DMS53 treated with DMSO at 0.1 percent for 48 hours (cell line): ENCODE measurements around the gene CD79A.

Source experiments
- DNase-seq: peaks from one replicate; lab custom pipeline; 2025; ENCODE audit not compliant: unreplicated experiment; lab: John Stamatoyannopoulos, UW

CD79A gene

GRCh38 chr19:41929536-41930071, 52.5 kb downstream of the CD79A start:
- no peak for DNase-seq

DNA sequence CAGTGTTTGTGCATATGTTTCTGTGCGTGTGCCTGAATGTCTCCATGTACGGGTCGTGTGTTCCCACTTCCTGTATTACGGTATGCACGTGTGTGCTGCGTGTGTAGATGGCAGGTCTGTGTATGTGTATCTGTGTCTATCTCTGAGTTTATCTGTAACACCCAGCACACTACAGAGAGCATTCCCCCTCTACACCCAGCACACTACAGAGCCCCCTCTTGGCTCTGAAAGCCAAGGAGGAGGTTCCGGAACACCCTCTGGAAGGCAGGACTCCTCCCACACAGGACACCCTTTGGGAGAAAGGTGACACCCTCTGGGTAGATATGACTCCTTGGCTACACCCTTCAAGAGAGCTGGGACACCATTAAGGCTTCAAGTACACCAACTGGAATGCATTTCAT, 53.2 kb downstream of the CD79A start:
- no peak for DNase-seq
